Urinary bladder (tissue), 4 donors: Measurements from ENCODE around the gene CEACAM18. TPM values are rescaled to one million over a fixed set of nuclear protein-coding genes. Genes with fewer than 3 reads are reported as not detected.
"Not testable (repeated sequence)": the region's sequence is repeated elsewhere in the genome, so short reads cannot be mapped to it uniquely, and the experiment has no call there.

Source experiments
- DNase-seq: peaks from one replicate; pipeline ENCODE4 v3.0.0-alpha.2; 2015; ENCODE audit errors: extremely low spot score
- H3K27ac ChIP-seq: one replicate; pipeline ENCODE4 v1.5.1; 2013; ENCODE audit warnings: low read depth, mild to moderate bottlenecking, moderate library complexity
- H3K36me3 ChIP-seq: one replicate; pipeline ENCODE4 v1.6.1; 2013; ENCODE audit warnings: mild to moderate bottlenecking, moderate library complexity; ENCODE audit not compliant: insufficient read depth
- H3K4me1 ChIP-seq: one replicate; pipeline ENCODE4 v1.6.1; 2013; ENCODE audit warnings: mild to moderate bottlenecking, moderate library complexity; ENCODE audit not compliant: insufficient read depth
- H3K4me3 ChIP-seq: one replicate; pipeline ENCODE4 v1.5.1; 2013; ENCODE audit warnings: low read depth, low read length
- WGBS: extraction: QIAGEN DNeasy Blood & Tissue Kit; methylation state at CpG from one replicate; pipeline ENCODE4 v1.1.7; 2013; 5-methylcytosine and 5-hydroxymethylcytosine counted together
- polyA plus RNA-seq: library from polyadenylated mRNA; stranded (reverse); fragments of 200-250 nt; gene quantifications from one replicate; pipeline ENCODE4 v1.2.3, GENCODE V29; 2013
- total RNA-seq: library from RNA; depleted of rRNA; stranded (reverse); fragments of >200 nt; gene quantifications from one replicate; pipeline ENCODE4 v1.2.3, GENCODE V29; 2014
- donor health status: healthy with polysubstance abuse.
- donor health status: healthy.

The CEACAM18 gene
- total RNA-seq, result not detected
- polyA plus RNA-seq, result not detected

GRCh38 chr19:51478381-51479234, at the start of gene CEACAM18:
CEACAM18 (plus strand) TSS chr19:51478539.
- WGBS, result 59% methylated on average over 17 of the region's 17 CpGs
- Histone ChIP-seq H3K36me3 (no peaks in the 10 kb centered on the region), H3K4me3 (no peak within 1 kb of the TSS), H3K27ac (no peak within 1 kb of the TSS), H3K4me1 (no peaks in the 10 kb centered on the region)
- no peak for DNase-seq

- H3K36me3 ChIP-seq, result no peaks in the 10 kb centered on the region
- H3K27ac ChIP-seq, result no peak overlapping the region
- H3K4me3 ChIP-seq, result no peak overlapping the region
- no peaks in the 10 kb centered on the region for H3K4me1 ChIP-seq
- no peak for DNase-seq
- WGBS, result 48% methylated on average over 3 of the region's 3 CpGs
Observed at GRCh38 chr19:51430221-51430620, 48.1 kb upstream of the CEACAM18 start.

- no peak for DNase-seq
- WGBS, result 59% methylated on average over 3 of the region's 3 CpGs
- Histone ChIP-seq H3K4me1 (no peaks in the 10 kb centered on the region), H3K27ac (no peak overlapping the region), H3K36me3 (no peaks in the 10 kb centered on the region), H3K4me3 (no peak overlapping the region)
Observed at GRCh38 chr19:51431124-51431523, 47.2 kb upstream of the CEACAM18 start.

- no peaks in the 10 kb centered on the region for H3K36me3 ChIP-seq
- no peak overlapping the region for H3K4me3 ChIP-seq
- WGBS, result 54% methylated on average over 4 of the region's 4 CpGs
- H3K4me1 ChIP-seq, result no peaks in the 10 kb centered on the region
- DNase-seq, result no peak
- H3K27ac ChIP-seq, result no peak overlapping the region
Observed at GRCh38 chr19:51433043-51433442, 45.3 kb upstream of the CEACAM18 start.

GRCh38 chr19:51434456-51434855, 43.9 kb upstream of the CEACAM18 start:
- no peak for DNase-seq
- no peak overlapping the region for H3K27ac ChIP-seq
- no peak overlapping the region for H3K4me3 ChIP-seq
- no peaks in the 10 kb centered on the region for H3K36me3 ChIP-seq
- H3K4me1 ChIP-seq, result no peaks in the 10 kb centered on the region
- 83% methylated on average over 1 of the region's 1 CpG for WGBS

- no peak overlapping the region for H3K4me3 ChIP-seq
- H3K36me3 ChIP-seq, result no peaks in the 10 kb centered on the region
- no peaks in the 10 kb centered on the region for H3K4me1 ChIP-seq
- no peak overlapping the region for H3K27ac ChIP-seq
- WGBS, result 55% methylated on average over 5 of the region's 5 CpGs
- DNase-seq, result no peak
Observed at GRCh38 chr19:51439021-51439465, 39.3 kb upstream of the CEACAM18 start.

- Histone ChIP-seq H3K4me3 (no peak overlapping the region), H3K4me1 (no peaks in the 10 kb centered on the region), H3K36me3 (no peaks in the 10 kb centered on the region), H3K27ac (no peak overlapping the region)
- 69% methylated on average over 2 of the region's 2 CpGs for WGBS
- DNase-seq, result no peak
Observed at GRCh38 chr19:51440052-51440451, 38.3 kb upstream of the CEACAM18 start.

- WGBS, result 39% methylated on average over 11 of the region's 11 CpGs
- DNase-seq, result no peak
Observed at GRCh38 chr19:51440846-51441409, 37.4 kb upstream of the CEACAM18 start.

GRCh38 chr19:51441410-51442390, 36.6 kb upstream of the CEACAM18 start:
- WGBS, result 57% methylated on average over 31 of the region's 31 CpGs
- Histone ChIP-seq H3K4me3 (no peak overlapping the region), H3K36me3 (no peaks in the 10 kb centered on the region)

More at GRCh38 chr19:51440846-51441409, 37.4 kb upstream of the CEACAM18 start:
- H3K27ac ChIP-seq, result no peak overlapping the region
- H3K4me1 ChIP-seq, result no peaks in the 10 kb centered on the region
- no peaks in the 10 kb centered on the region for H3K36me3 ChIP-seq
- no peak overlapping the region for H3K4me3 ChIP-seq

GRCh38 chr19:51447510-51447909, 30.8 kb upstream of the CEACAM18 start:
- H3K4me1 ChIP-seq, H3K4me3 ChIP-seq, H3K36me3 ChIP-seq, H3K27ac ChIP-seq, DNase-seq: not testable (repeated sequence)
- WGBS, result 81% methylated on average over 3 of the region's 3 CpGs

More at GRCh38 chr19:51441410-51442390, 36.6 kb upstream of the CEACAM18 start:
- DNase-seq, result no peak
- H3K27ac ChIP-seq, result no peak overlapping the region
- H3K4me1 ChIP-seq, result no peaks in the 10 kb centered on the region

GRCh38 chr19:51448011-51448410, 30.3 kb upstream of the CEACAM18 start:
- no peak for DNase-seq
- Histone ChIP-seq H3K36me3 (no peaks in the 10 kb centered on the region), H3K4me1 (no peaks in the 10 kb centered on the region), H3K4me3 (no peak overlapping the region), H3K27ac (no peak overlapping the region)
- 81% methylated on average over 7 of the region's 7 CpGs for WGBS

GRCh38 chr19:51448411-51449016, 29.8 kb upstream of the CEACAM18 start:
- whole genome bisulfite sequencing, result 65% methylated on average over 13 of the region's 13 CpGs
- no peak overlapping the region for H3K27ac ChIP-seq
- DNase-seq, result no peak
- H3K4me1 ChIP-seq, result no peaks in the 10 kb centered on the region
- no peak overlapping the region for H3K4me3 ChIP-seq
- H3K36me3 ChIP-seq, result no peaks in the 10 kb centered on the region

GRCh38 chr19:51450730-51451307, 27.5 kb upstream of the CEACAM18 start:
- Histone ChIP-seq H3K4me3 (no peak overlapping the region), H3K27ac (no peak overlapping the region), H3K36me3 (no peaks in the 10 kb centered on the region), H3K4me1 (no peaks in the 10 kb centered on the region)
- 87% methylated on average over 5 of the region's 5 CpGs for WGBS
- DNase-seq, result no peak
